MM.1S (cell line): ENCODE data around the gene ROBO3.
A peak's percentile ranks its signal among the peaks of the same experiment; 100 is the strongest.

Experiments
- DNase-seq: peaks from one replicate; pipeline ENCODE4 v3.0.0-alpha.2; 2015
- H2AFZ ChIP-seq: fragments of 300-600 bp; sonication (generic); 2 replicates; pipeline ENCODE4 v1.6.0; 2016; ENCODE audit warnings: antibody characterized with exemption, low read length
- H3F3A ChIP-seq: fragments of 300-600 bp; sonication (generic); 2 replicates; pipeline ENCODE4 v1.6.1; 2016; ENCODE audit warnings: mild to moderate bottlenecking, antibody characterized with exemption, low read length, moderate library complexity, mixed read lengths; ENCODE audit not compliant: insufficient read depth
- H3K27ac ChIP-seq: fragments of 300-600 bp; sonication (generic); 2 replicates; pipeline ENCODE4 v1.5.1; 2016; ENCODE audit warnings: mild to moderate bottlenecking, low read length
- H3K27me3 ChIP-seq: fragments of 300-600 bp; sonication (generic); replicated peaks from 2 replicates; pipeline ENCODE4 v1.6.0; 2016; ENCODE audit warnings: low read length; ENCODE audit not compliant: insufficient read depth
- H3K36me3 ChIP-seq: fragments of 300-600 bp; sonication (generic); replicated peaks from 2 replicates; pipeline ENCODE4 v1.6.1; 2016; ENCODE audit warnings: mild to moderate bottlenecking, low read length, mixed read lengths; ENCODE audit not compliant: insufficient read depth
- H3K4me1 ChIP-seq: fragments of 300-600 bp; sonication (generic); 2 replicates; pipeline ENCODE4 v1.6.1; 2016; ENCODE audit warnings: low read length, mixed read lengths
- H3K4me2 ChIP-seq: fragments of 300-600 bp; sonication (generic); 2 replicates; pipeline ENCODE4 v1.6.0; 2016; ENCODE audit warnings: low read depth, low read length
- H3K4me3 ChIP-seq: fragments of 300-600 bp; sonication (generic); 2 replicates; pipeline ENCODE4 v1.5.1; 2016; ENCODE audit warnings: low read length, mixed read lengths
- H3K79me2 ChIP-seq: fragments of 300-600 bp; sonication (generic); 2 replicates; pipeline ENCODE4 v1.6.1; 2016; ENCODE audit warnings: mixed run types, low read length, mixed read lengths
- H3K9ac ChIP-seq: fragments of 300-600 bp; sonication (generic); 2 replicates; pipeline ENCODE4 v1.6.1; 2016; ENCODE audit warnings: low read length, mixed read lengths
- H3K9me2 ChIP-seq: fragments of 300-600 bp; sonication (generic); replicated peaks from 2 replicates; pipeline ENCODE4 v1.6.1; 2016; ENCODE audit warnings: mild to moderate bottlenecking, low read length, mixed read lengths; ENCODE audit not compliant: insufficient read depth
- H3K9me3 ChIP-seq: fragments of 300-600 bp; sonication (generic); replicated peaks from 2 replicates; pipeline ENCODE4 v1.6.1; 2016; ENCODE audit warnings: mild to moderate bottlenecking, low read length, mixed read lengths; ENCODE audit not compliant: insufficient read depth
- H4K20me1 ChIP-seq: fragments of 300-600 bp; sonication (generic); 2 replicates; pipeline ENCODE4 v1.6.1; 2016; ENCODE audit warnings: mild to moderate bottlenecking, low read length, moderate library complexity, mixed read lengths; ENCODE audit not compliant: insufficient read depth
- EZH2 ChIP-seq: fragments of 300-600 bp; sonication (generic); optimal IDR thresholded peaks from 2 replicates; pipeline ENCODE3; 2017; ENCODE audit warnings: low read depth, mild to moderate bottlenecking, antibody characterized with exemption, low read length, mixed read lengths
- EZH2phosphoT487 ChIP-seq: fragments of 300-600 bp; sonication (generic); IDR thresholded peaks from 2 replicates; pipeline ENCODE4 v1.6.1; 2018; ENCODE audit warnings: antibody characterized with exemption, low read length
- TF ChIP-seq, protein P1 (sequence below): fragments of 300-600 bp; sonication (generic); IDR thresholded peaks from 2 replicates; pipeline ENCODE4 v1.5.1; 2016; ENCODE audit warnings: antibody characterized with exemption, low read length, mixed read lengths

ROBO3 gene

DNA sequence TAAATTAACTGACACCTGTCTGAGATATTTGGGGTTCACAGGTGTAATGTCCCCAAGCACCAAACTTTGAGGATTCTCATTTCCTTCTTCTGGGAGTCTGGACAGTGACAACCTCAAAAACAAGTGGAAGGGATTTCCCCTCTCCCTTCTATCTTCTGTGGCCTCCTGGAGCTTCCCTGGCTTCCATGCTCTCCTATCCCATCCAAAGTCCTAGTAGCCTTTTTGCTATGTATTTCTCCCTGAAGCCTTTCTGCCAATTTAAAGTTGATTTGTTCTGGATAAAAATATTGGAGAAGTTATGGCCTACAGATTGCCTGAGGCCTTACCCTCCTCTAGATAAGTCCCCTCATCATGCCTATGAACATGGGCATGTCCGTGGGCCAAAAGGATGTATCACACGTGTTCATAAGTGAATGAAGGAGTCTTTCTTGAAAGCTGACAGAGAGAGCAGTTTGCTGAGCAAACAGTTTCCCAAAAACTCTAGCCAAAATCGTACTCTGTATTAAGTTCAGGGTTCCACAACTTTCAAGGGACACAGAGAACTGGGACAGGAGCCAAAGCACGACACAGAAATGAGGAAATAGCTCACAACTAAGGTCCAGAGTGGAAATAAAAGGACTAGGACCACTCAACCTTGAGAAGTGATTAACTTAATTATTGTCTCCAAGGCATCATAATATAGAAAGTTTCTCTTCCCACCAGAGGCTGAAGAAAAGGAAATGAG is 63.9 kb downstream of the ROBO3 start:
- H2AFZ ChIP-seq = no peak overlapping the region
- DNase-seq = no peak
- H3K36me3 ChIP-seq = no peaks in the 10 kb centered on the region
- H3K4me1 ChIP-seq = peaks cover 17% of the 10 kb centered on the region
- H3K27ac ChIP-seq = no peak overlapping the region
- H3F3A ChIP-seq = peaks cover 10% of the 10 kb centered on the region
- no peaks in the 10 kb centered on the region for H3K9me3 ChIP-seq
- no peaks in the 10 kb centered on the region for H3K79me2 ChIP-seq
- no peaks in the 10 kb centered on the region for H3K9me2 ChIP-seq
- no peak overlapping the region for H3K4me2 ChIP-seq
- no peaks in the 10 kb centered on the region for H3K27me3 ChIP-seq
- H4K20me1 ChIP-seq = no peaks in the 10 kb centered on the region
- TF ChIP-seq EZH2phosphoT487 (no peak), EZH2 (no peak)
- TF ChIP-seq, protein P1, sequence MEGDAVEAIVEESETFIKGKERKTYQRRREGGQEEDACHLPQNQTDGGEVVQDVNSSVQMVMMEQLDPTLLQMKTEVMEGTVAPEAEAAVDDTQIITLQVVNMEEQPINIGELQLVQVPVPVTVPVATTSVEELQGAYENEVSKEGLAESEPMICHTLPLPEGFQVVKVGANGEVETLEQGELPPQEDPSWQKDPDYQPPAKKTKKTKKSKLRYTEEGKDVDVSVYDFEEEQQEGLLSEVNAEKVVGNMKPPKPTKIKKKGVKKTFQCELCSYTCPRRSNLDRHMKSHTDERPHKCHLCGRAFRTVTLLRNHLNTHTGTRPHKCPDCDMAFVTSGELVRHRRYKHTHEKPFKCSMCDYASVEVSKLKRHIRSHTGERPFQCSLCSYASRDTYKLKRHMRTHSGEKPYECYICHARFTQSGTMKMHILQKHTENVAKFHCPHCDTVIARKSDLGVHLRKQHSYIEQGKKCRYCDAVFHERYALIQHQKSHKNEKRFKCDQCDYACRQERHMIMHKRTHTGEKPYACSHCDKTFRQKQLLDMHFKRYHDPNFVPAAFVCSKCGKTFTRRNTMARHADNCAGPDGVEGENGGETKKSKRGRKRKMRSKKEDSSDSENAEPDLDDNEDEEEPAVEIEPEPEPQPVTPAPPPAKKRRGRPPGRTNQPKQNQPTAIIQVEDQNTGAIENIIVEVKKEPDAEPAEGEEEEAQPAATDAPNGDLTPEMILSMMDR = no peak
- H3K9ac ChIP-seq = no peak overlapping the region
- H3K4me3 ChIP-seq = no peak overlapping the region

DNA sequence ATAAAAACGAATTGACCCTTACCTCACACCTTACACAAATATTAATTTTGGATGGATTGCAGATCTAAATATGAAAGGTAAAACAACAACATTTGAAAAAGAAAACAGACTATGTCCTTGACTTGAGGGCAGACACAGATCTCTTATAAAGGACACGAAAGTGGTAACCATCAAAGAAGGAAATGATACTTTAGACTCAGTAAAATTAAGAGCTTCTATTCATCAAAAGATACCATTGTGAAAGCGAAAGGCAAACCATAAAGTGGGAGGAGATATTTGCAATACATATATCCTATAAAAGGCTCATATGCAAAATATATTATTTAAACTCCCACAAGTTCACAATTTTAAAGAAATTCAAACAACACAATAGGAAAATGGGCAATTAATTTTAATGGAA is 65.6 kb downstream of the ROBO3 start:
- Histone ChIP-seq H3F3A (peaks cover 10% of the 10 kb centered on the region), H2AFZ (peak overlapping the region; percentile 33), H3K9ac (no peak overlapping the region), H3K79me2 (no peaks in the 10 kb centered on the region), H3K27me3 (no peaks in the 10 kb centered on the region), H3K4me1 (peaks cover 17% of the 10 kb centered on the region), H3K4me3 (no peak overlapping the region), H4K20me1 (no peaks in the 10 kb centered on the region), H3K27ac (peak overlapping the region; percentile 48; the same call in 1 of the 2 replicates), H3K9me2 (no peaks in the 10 kb centered on the region), H3K9me3 (no peaks in the 10 kb centered on the region), H3K36me3 (no peaks in the 10 kb centered on the region), H3K4me2 (peak overlapping the region; percentile 55)
- TF ChIP-seq, protein P1 = no peak
- TF ChIP-seq EZH2 (no peak), EZH2phosphoT487 (no peak)
- DNase-seq = peak; percentile 75
